Tibial nerve (tissue), 3 donors: Measurements from ENCODE around the gene MCRS1.

Experiments
- CTCF ChIP-seq, 5 experiments: fragments of 200-600 bp in 3 of 5; fragments of 450-650 bp in 2 of 5; sonication (generic) in 3 of 5; IDR thresholded peaks; one replicate each; pipeline ENCODE4 v1.5.1; 2016 to 2019; ENCODE audit warnings: antibody characterized with exemption in 5 of 5, mild to moderate bottlenecking in 3 of 5, moderate library complexity in 2 of 5
- POLR2A ChIP-seq, 2 donors: fragments of 450-650 bp; IDR thresholded peaks; one replicate each; pipeline ENCODE4 v1.6.1; 2017; ENCODE audit warnings: antibody characterized with exemption in 2 of 2, mild to moderate bottlenecking in 2 of 2, moderate library complexity in 2 of 2

GRCh38 chr12:49585477-49586459 lies 17.8 kb upstream of the MCRS1 start:
- TF ChIP-seq CTCF (IDR thresholded peaks at IDR 0.05) (no peak), POLR2A (IDR thresholded peaks at IDR 0.05) (no peak)
